BJ (cell line): ENCODE results near the gene MRPL2. TPM values are rescaled to one million over a fixed set of nuclear protein-coding genes. Genes with fewer than 3 reads are reported as not detected.

Experiments used
- CTCF ChIA-PET: fragments of 350-600 bp; formaldehyde crosslinking; extraction: SDS; loops from one replicate; lab custom pipeline; 2021; ENCODE audit warnings: antibody characterized with exemption, inconsistent platforms; lab: Yijun Ruan, JAX
- POLR2A ChIA-PET: fragments of 300-600 bp; sonication (Branson Sonifier 250); formaldehyde crosslinking; extraction: SDS; loops from one replicate; lab custom pipeline; 2021; ENCODE audit warnings: antibody characterized with exemption; lab: Charles Lee
- DNase-seq: peaks from one replicate; pipeline ENCODE4 v3.0.0-alpha.2; 2011; ENCODE audit warnings: low read depth
- H3K27me3 ChIP-seq: 2 replicates; pipeline ENCODE4 v1.6.0; 2011; ENCODE audit warnings: low read length; ENCODE audit not compliant: control insufficient read depth, insufficient read depth
- H3K36me3 ChIP-seq: 2 replicates; pipeline ENCODE4 v1.5.1; 2011; ENCODE audit warnings: low read length; ENCODE audit not compliant: control insufficient read depth, insufficient read depth
- H3K4me3 ChIP-seq: 2 replicates; pipeline ENCODE4 v1.5.1; 2011; ENCODE audit warnings: low read depth, mild to moderate bottlenecking, control low read depth, low read length
- polyA plus RNA-seq: library from polyadenylated mRNA; depleted of rRNA; stranded (reverse); fragments of >200 nt; gene quantifications from 2 replicates; pipeline ENCODE4 v1.2.3, GENCODE V29; 2011
- TF ChIP-seq, protein P1 (sequence below): IDR thresholded peaks from 2 replicates; pipeline ENCODE4 v1.5.1; 2011; ENCODE audit warnings: low read depth, mild to moderate bottlenecking, control low read depth, inconsistent platforms, low read length, moderate library complexity; ENCODE audit not compliant: insufficient read depth

MRPL2 gene
- polyA plus RNA-seq, 1 experiment, result 22.8 TPM

GRCh38 chr6:43060034-43060754 is 960 bp upstream of the MRPL2 start:
- POLR2A ChIA-PET, result no interaction called here
- Histone ChIP-seq H3K4me3 (peak overlapping the region; percentile 71), H3K27me3 (no peaks in the 10 kb centered on the region), H3K36me3 (no peaks in the 10 kb centered on the region)
- TF ChIP-seq, protein P1, sequence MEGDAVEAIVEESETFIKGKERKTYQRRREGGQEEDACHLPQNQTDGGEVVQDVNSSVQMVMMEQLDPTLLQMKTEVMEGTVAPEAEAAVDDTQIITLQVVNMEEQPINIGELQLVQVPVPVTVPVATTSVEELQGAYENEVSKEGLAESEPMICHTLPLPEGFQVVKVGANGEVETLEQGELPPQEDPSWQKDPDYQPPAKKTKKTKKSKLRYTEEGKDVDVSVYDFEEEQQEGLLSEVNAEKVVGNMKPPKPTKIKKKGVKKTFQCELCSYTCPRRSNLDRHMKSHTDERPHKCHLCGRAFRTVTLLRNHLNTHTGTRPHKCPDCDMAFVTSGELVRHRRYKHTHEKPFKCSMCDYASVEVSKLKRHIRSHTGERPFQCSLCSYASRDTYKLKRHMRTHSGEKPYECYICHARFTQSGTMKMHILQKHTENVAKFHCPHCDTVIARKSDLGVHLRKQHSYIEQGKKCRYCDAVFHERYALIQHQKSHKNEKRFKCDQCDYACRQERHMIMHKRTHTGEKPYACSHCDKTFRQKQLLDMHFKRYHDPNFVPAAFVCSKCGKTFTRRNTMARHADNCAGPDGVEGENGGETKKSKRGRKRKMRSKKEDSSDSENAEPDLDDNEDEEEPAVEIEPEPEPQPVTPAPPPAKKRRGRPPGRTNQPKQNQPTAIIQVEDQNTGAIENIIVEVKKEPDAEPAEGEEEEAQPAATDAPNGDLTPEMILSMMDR, result no peak
- CTCF ChIA-PET, result interaction anchor here (0.6 to 3.7 kb wide), 7 partner anchors 9 to 114 kb away, joined by 3 to 25 read pairs (median 4); no protein-coding TSS in a partner anchor
- DNase-seq, result no peak

DNA sequence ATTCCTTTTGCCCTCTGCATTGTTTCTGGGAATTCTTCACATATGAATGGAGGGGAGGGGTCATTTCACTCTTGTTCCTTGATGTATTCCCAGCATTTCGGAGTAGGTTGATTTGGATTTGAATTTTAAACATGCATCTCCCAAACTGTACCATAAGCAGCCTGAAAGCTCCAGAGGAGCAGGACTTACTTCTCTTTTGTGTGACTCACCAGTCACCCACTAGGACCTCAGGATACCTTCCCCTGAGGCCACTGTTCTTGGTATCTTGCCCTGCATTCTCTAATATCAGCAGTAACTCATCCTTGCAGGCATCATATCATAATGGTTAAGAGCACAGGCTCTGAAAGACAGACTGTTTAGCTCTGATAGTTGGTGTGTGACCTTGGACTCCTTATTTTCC is 703 bp downstream of the MRPL2 start:
- POLR2A ChIA-PET, result interaction anchor here (0.8 kb wide), 1 partner anchor 101 kb away, joined by 3 read pairs; no protein-coding TSS in a partner anchor
- no peaks in the 10 kb centered on the region for H3K27me3 ChIP-seq
- no peak for DNase-seq
- H3K36me3 ChIP-seq, result no peaks in the 10 kb centered on the region; the same call in 1 of the 2 replicates
- CTCF ChIA-PET, result interaction anchor here (1.2 to 3.7 kb wide), 2 partner anchors 71 to 85 kb away, joined by 4 to 25 read pairs; no protein-coding TSS in a partner anchor
- peak overlapping the region; percentile 71 for H3K4me3 ChIP-seq
- TF ChIP-seq, protein P1, result no peak

GRCh38 chr6:43055966-43056365 is 3.3 kb downstream of the MRPL2 start:
- Histone ChIP-seq H3K36me3 (peaks cover under 1% of the 10 kb centered on the region), H3K4me3 (no peak overlapping the region), H3K27me3 (no peaks in the 10 kb centered on the region)
- DNase-seq, result no peak
- TF ChIP-seq, protein P1, result no peak
- CTCF ChIA-PET, result interaction anchor here (1.0 kb wide), 1 partner anchor 74 kb away, joined by 5 read pairs; no protein-coding TSS in a partner anchor
- POLR2A ChIA-PET, result no interaction called here

GRCh38 chr6:43054206-43054943 is 4.9 kb downstream of the MRPL2 start:
- H3K4me3 ChIP-seq, result peak overlapping the region; percentile 20; the same call in 1 of the 2 replicates
- DNase-seq, result no peak
- POLR2A ChIA-PET, result interaction anchor here (0.5 to 1.0 kb wide), 5 partner anchors 9 to 125 kb away, joined by 4 to 18 read pairs (median 4); partner anchors contain the start of genes CNPY3 and KLHDC3
- H3K27me3 ChIP-seq, result no peaks in the 10 kb centered on the region
- CTCF ChIA-PET, result interaction anchor here (0.9 to 3.1 kb wide), 4 partner anchors 40 to 117 kb away, joined by 4 to 12 read pairs (median 6); partner anchors contain the start of genes KLHDC3 and MEA1
- TF ChIP-seq, protein P1, result no peak
- peaks cover 8% of the 10 kb centered on the region for H3K36me3 ChIP-seq
